Lung microvascular endothelial cell (primary cell): ENCODE results near the gene ERLIN1. TPM values are rescaled to one million over a fixed set of nuclear protein-coding genes. Genes with fewer than 3 reads are reported as not detected.

Experiments used
- DNase-seq, 2 donors: peaks; one replicate each; pipeline versions ENCODE4 v3.0.0 to v3.0.0-alpha.2; 2010; ENCODE audit warnings: low read depth in 2 of 2
- total RNA-seq: library from RNA; depleted of rRNA; stranded (reverse); fragments of >200 nt; gene quantifications from 2 replicates; pipeline ENCODE4 v1.2.1, GENCODE V29; 2014

ERLIN1 gene
- total RNA-seq: 21.8 and 28.0 TPM in 2 replicates

- peak; percentile 94 for DNase-seq
Observed at GRCh38 chr10:100185364-100186252, at the start of gene ERLIN1. TSS of gene ERLIN1 (minus strand) at chr10:100186029. CDS start at chr10:100185626, 403 bp downstream.

GRCh38 chr10:100232101-100232500 is 46.3 kb upstream of the ERLIN1 start:
- DNase-seq: no peak

GRCh38 chr10:100229819-100230422 is 44.1 kb upstream of the ERLIN1 start:
- no peak for DNase-seq

- DNase-seq: no peak
Observed at GRCh38 chr10:100223879-100224278, 38.0 kb upstream of the ERLIN1 start.

- DNase-seq: no peak
Observed at GRCh38 chr10:100222529-100222928, 36.7 kb upstream of the ERLIN1 start.

GRCh38 chr10:100216006-100216405 is 30.2 kb upstream of the ERLIN1 start:
- DNase-seq: no peak

- no peak for DNase-seq
Observed at GRCh38 chr10:100209303-100209702, 23.5 kb upstream of the ERLIN1 start.

GRCh38 chr10:100208276-100208675 is 22.4 kb upstream of the ERLIN1 start:
- no peak for DNase-seq

- no peak for DNase-seq
Observed at GRCh38 chr10:100204370-100204769, 18.5 kb upstream of the ERLIN1 start.

- no peak for DNase-seq
Observed at GRCh38 chr10:100201549-100201948, 15.7 kb upstream of the ERLIN1 start.

- no peak for DNase-seq
Observed at GRCh38 chr10:100194711-100195110, 8.9 kb upstream of the ERLIN1 start.

GRCh38 chr10:100192350-100192749 is 6.5 kb upstream of the ERLIN1 start:
- DNase-seq: no peak

GRCh38 chr10:100186253-100187212 is 704 bp upstream of the ERLIN1 start:
- peak; percentile 3 to 55 for DNase-seq

- DNase-seq: peak; percentile 16 to 33
Observed at GRCh38 chr10:100184840-100185239, 989 bp downstream of the ERLIN1 start.

GRCh38 chr10:100184426-100184825 is 1.4 kb downstream of the ERLIN1 start:
- DNase-seq: no peak

GRCh38 chr10:100183481-100183880 is 2.3 kb downstream of the ERLIN1 start:
- no peak for DNase-seq

- DNase-seq: no peak
Observed at GRCh38 chr10:100182908-100183307, 2.9 kb downstream of the ERLIN1 start.

GRCh38 chr10:100182281-100182680 is 3.5 kb downstream of the ERLIN1 start:
- no peak for DNase-seq

- no peak for DNase-seq
Observed at GRCh38 chr10:100175875-100176274, 10.0 kb downstream of the ERLIN1 start.

- DNase-seq: no peak
Observed at GRCh38 chr10:100174699-100175677, 10.8 kb downstream of the ERLIN1 start.
